ENCODE results near the gene A4GNT. TPM values are rescaled to one million over a fixed set of nuclear protein-coding genes. Genes with fewer than 3 reads are reported as not detected.

Gene A4GNT
- total RNA-seq, 1 donor from 2014 or later: not detected

- Mint-ChIP-seq H3K9me3 (ENCODE audit: unreplicated experiment) (no peaks in the 10 kb centered on the region), H3K27ac (ENCODE audit: unreplicated experiment) (no peak overlapping the region), H3K36me3 (ENCODE audit: unreplicated experiment) (peaks cover 5% of the 10 kb centered on the region), H3K4me3 (ENCODE audit: unreplicated experiment) (no peak overlapping the region), H3K4me1 (ENCODE audit: low read depth, unreplicated experiment) (no peaks in the 10 kb centered on the region), H3K27me3 (ENCODE audit: unreplicated experiment) (no peaks in the 10 kb centered on the region)
- TF ChIP-seq, protein P1, sequence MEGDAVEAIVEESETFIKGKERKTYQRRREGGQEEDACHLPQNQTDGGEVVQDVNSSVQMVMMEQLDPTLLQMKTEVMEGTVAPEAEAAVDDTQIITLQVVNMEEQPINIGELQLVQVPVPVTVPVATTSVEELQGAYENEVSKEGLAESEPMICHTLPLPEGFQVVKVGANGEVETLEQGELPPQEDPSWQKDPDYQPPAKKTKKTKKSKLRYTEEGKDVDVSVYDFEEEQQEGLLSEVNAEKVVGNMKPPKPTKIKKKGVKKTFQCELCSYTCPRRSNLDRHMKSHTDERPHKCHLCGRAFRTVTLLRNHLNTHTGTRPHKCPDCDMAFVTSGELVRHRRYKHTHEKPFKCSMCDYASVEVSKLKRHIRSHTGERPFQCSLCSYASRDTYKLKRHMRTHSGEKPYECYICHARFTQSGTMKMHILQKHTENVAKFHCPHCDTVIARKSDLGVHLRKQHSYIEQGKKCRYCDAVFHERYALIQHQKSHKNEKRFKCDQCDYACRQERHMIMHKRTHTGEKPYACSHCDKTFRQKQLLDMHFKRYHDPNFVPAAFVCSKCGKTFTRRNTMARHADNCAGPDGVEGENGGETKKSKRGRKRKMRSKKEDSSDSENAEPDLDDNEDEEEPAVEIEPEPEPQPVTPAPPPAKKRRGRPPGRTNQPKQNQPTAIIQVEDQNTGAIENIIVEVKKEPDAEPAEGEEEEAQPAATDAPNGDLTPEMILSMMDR (IDR thresholded peaks at IDR 0.05; ENCODE audit: partially characterized antibody, unreplicated experiment): no peak
- DNase-seq: no peak
Measured at GRCh38 chr3:138084196-138084595, 48.0 kb downstream of the A4GNT start.

DNA sequence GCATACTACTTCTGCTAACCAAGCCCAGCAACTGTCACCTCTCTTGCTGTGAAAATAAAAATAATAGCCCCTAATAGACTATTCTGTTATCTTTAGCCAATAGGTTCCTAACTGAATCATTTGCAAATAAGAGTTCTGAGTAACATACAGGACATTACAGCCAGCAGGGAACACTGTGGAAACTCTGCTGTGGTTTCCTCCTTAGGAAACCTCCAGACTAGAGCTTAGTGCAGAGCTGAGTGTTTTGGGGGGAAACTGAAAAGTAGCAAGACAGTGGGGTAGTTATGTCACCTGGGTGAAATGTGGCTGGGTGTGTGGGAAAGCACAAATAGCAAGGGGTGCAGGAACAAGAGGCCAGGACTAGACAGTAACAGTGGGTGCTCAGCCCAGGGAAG is 49.2 kb downstream of the A4GNT start:
- TF ChIP-seq, protein P1 (IDR thresholded peaks at IDR 0.05; ENCODE audit: partially characterized antibody, unreplicated experiment): no peak
- no peaks in the 10 kb centered on the region for H3K27me3 Mint-ChIP-seq (ENCODE audit: unreplicated experiment)
- H3K4me1 Mint-ChIP-seq (ENCODE audit: low read depth, unreplicated experiment): no peaks in the 10 kb centered on the region
- peaks cover 5% of the 10 kb centered on the region for H3K36me3 Mint-ChIP-seq (ENCODE audit: unreplicated experiment)
- DNase-seq: no peak
- H3K9me3 Mint-ChIP-seq (ENCODE audit: unreplicated experiment): no peaks in the 10 kb centered on the region
- no peak overlapping the region for H3K4me3 Mint-ChIP-seq (ENCODE audit: unreplicated experiment)
- no peak overlapping the region for H3K27ac Mint-ChIP-seq (ENCODE audit: unreplicated experiment)

DNA sequence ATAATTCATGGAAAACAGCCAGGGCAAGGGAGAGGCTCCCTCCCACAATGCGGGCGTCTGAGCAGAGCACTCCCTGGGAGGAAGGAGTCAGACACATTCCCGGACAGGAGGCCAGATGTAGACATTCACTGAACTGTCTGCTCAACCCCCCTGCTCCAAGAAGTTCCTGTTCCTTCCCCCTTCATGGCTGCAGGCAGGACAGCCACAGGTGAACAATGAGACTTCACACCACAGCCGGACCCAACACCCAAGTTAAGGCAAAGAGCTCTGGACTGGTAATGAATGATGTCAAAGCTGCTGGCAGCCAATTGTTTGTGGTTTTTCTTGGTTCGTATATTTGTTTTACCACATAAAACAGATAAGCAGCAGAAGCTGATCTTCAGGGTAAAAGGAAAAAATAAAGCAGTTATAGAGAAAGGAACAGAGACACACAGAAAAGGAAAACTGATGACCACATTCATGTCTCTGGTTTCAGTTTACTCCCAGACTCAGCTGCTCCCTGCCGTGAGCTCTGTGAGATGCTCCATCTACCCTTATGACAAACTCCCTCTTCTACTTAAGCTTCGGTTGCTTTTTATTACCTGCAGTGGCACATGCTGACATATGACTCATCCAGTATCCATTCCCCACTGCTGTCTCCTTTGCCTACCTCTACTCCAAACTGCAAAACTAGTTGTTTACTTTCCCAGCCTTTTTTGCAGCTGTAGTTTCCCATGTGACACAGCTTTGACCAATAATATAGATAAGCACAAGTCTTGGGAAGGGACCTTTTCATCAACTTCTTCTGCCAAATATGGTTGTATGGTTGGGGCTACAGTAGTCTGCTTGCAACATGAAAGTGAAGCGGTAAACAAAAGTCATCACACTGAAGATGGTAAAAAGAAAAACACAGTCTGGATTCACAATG is 49.9 kb downstream of the A4GNT start:
- Mint-ChIP-seq H3K27ac (ENCODE audit: unreplicated experiment) (no peak overlapping the region), H3K9me3 (ENCODE audit: unreplicated experiment) (no peaks in the 10 kb centered on the region), H3K4me3 (ENCODE audit: unreplicated experiment) (no peak overlapping the region), H3K27me3 (ENCODE audit: unreplicated experiment) (no peaks in the 10 kb centered on the region), H3K4me1 (ENCODE audit: low read depth, unreplicated experiment) (no peaks in the 10 kb centered on the region), H3K36me3 (ENCODE audit: unreplicated experiment) (peaks cover 5% of the 10 kb centered on the region)
- DNase-seq: no peak
- TF ChIP-seq, protein P1 (IDR thresholded peaks at IDR 0.05; ENCODE audit: partially characterized antibody, unreplicated experiment): no peak

- no peak for DNase-seq
- H3K9me3 Mint-ChIP-seq (ENCODE audit: unreplicated experiment): no peaks in the 10 kb centered on the region
- H3K4me3 Mint-ChIP-seq (ENCODE audit: unreplicated experiment): no peak overlapping the region
- TF ChIP-seq, protein P1 (IDR thresholded peaks at IDR 0.05; ENCODE audit: partially characterized antibody, unreplicated experiment): no peak
- no peaks in the 10 kb centered on the region for H3K27me3 Mint-ChIP-seq (ENCODE audit: unreplicated experiment)
- H3K27ac Mint-ChIP-seq (ENCODE audit: unreplicated experiment): no peak overlapping the region
- peaks cover 5% of the 10 kb centered on the region for H3K36me3 Mint-ChIP-seq (ENCODE audit: unreplicated experiment)
- no peaks in the 10 kb centered on the region for H3K4me1 Mint-ChIP-seq (ENCODE audit: low read depth, unreplicated experiment)
Measured at GRCh38 chr3:138081371-138082084, 50.7 kb downstream of the A4GNT start.

- DNase-seq: no peak
- no peaks in the 10 kb centered on the region for H3K27me3 Mint-ChIP-seq (ENCODE audit: unreplicated experiment)
- no peaks in the 10 kb centered on the region for H3K9me3 Mint-ChIP-seq (ENCODE audit: unreplicated experiment)
- no peak overlapping the region for H3K4me3 Mint-ChIP-seq (ENCODE audit: unreplicated experiment)
- H3K4me1 Mint-ChIP-seq (ENCODE audit: low read depth, unreplicated experiment): no peaks in the 10 kb centered on the region
- peaks cover 5% of the 10 kb centered on the region for H3K36me3 Mint-ChIP-seq (ENCODE audit: unreplicated experiment)
- H3K27ac Mint-ChIP-seq (ENCODE audit: unreplicated experiment): no peak overlapping the region
- TF ChIP-seq, protein P1 (IDR thresholded peaks at IDR 0.05; ENCODE audit: partially characterized antibody, unreplicated experiment): no peak
Measured at GRCh38 chr3:138079901-138080300, 52.3 kb downstream of the A4GNT start.
